ENCODE results near the gene SPDYE4.

The SPDYE4 gene

GRCh38 chr17:8701221-8701620, 57.1 kb downstream of the SPDYE4 start:
- DNase-seq (ENCODE audit: extremely low read depth, low read depth): no peak

More at GRCh38 chr17:8701221-8701620, 57.1 kb downstream of the SPDYE4 start:
- TF ChIP-seq, protein P1, sequence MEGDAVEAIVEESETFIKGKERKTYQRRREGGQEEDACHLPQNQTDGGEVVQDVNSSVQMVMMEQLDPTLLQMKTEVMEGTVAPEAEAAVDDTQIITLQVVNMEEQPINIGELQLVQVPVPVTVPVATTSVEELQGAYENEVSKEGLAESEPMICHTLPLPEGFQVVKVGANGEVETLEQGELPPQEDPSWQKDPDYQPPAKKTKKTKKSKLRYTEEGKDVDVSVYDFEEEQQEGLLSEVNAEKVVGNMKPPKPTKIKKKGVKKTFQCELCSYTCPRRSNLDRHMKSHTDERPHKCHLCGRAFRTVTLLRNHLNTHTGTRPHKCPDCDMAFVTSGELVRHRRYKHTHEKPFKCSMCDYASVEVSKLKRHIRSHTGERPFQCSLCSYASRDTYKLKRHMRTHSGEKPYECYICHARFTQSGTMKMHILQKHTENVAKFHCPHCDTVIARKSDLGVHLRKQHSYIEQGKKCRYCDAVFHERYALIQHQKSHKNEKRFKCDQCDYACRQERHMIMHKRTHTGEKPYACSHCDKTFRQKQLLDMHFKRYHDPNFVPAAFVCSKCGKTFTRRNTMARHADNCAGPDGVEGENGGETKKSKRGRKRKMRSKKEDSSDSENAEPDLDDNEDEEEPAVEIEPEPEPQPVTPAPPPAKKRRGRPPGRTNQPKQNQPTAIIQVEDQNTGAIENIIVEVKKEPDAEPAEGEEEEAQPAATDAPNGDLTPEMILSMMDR (IDR thresholded peaks at IDR 0.05; ENCODE audit: low read depth, low read length): no peak
